Measurements from ENCODE around the gene CCDC169. TPM values are rescaled to one million over a fixed set of nuclear protein-coding genes. Genes with fewer than 3 reads are reported as not detected.
"Not testable (repeated sequence)": the region's sequence is repeated elsewhere in the genome, so short reads cannot be mapped to it uniquely, and the experiment has no call there.

Gene CCDC169
- total RNA-seq (ENCODE audit: insufficient read depth, low replicate concordance): 6.5 TPM

- DNase-seq (ENCODE audit: low spot score): peak; percentile 76
Measured at GRCh38 chr13:36297366-36298338, at the start of gene CCDC169. Gene CCDC169, minus strand, starts transcription at chr13:36297814. Its CDS starts 95 bp downstream, at chr13:36297719.

DNA sequence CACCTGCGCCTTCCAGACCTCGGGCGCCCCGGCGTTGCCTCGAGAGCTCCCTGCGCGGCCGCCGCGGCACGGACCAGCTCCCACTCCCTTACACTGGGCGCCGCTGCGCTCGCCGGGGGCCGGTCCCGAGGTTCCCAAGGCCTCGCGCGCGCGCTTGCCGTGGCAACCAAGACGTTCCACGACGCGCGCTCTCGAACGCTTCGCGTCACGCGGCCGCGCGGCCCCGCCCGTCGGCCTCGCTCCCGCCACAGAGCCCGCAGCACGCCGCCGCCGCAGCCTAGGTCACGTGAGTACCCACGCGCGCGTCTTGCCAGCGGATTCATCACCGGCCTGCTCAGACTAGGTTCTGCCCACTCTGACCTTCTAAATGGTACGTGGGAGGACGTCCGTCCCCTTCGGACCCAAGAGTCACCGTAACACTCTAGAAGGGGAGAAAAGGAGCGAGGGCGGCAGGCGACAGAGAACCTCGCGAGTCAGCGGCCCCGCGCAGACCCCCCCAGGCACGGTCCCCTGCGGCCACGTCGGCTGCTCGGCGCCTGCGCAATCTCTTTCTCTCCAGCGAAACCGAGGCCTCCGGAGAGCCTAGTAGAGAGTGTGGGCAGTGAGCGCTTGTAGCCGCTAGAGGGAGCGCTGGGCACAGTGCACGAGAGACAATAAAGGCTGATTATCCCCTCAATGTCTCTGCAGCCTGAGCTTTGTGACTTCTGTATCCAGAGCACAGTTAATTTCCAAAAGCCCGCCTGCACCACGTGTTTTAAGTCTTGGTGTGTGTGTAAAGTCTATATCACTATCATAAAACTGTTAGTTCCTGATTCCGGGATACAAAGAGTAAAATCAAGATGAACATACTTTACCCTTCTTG is 48.8 kb upstream of the CCDC169 start, which contains the start of gene SPART:
TSS of gene SPART (minus strand) at position 173 of the 862 bp plus-strand sequence. CDS start 10,564 bp downstream, outside the sequence.
- peak; percentile 96 for DNase-seq (ENCODE audit: low spot score)

- DNase-seq (ENCODE audit: low spot score): peak; percentile 86
Measured at GRCh38 chr13:36345438-36346221, 48.0 kb upstream of the CCDC169 start.

GRCh38 chr13:36344886-36345437 is 47.3 kb upstream of the CCDC169 start:
- no peak for DNase-seq (ENCODE audit: low spot score)

- DNase-seq (ENCODE audit: low spot score): no peak
Measured at GRCh38 chr13:36344173-36344572, 46.6 kb upstream of the CCDC169 start.

GRCh38 chr13:36343766-36344165 is 46.2 kb upstream of the CCDC169 start:
- no peak for DNase-seq (ENCODE audit: low spot score)

- no peak for DNase-seq (ENCODE audit: low spot score)
Measured at GRCh38 chr13:36342715-36343114, 45.1 kb upstream of the CCDC169 start.

GRCh38 chr13:36341718-36342117 is 44.1 kb upstream of the CCDC169 start:
- no peak for DNase-seq (ENCODE audit: low spot score)

- DNase-seq (ENCODE audit: low spot score): no peak
Measured at GRCh38 chr13:36339600-36340155, 42.1 kb upstream of the CCDC169 start.

DNA sequence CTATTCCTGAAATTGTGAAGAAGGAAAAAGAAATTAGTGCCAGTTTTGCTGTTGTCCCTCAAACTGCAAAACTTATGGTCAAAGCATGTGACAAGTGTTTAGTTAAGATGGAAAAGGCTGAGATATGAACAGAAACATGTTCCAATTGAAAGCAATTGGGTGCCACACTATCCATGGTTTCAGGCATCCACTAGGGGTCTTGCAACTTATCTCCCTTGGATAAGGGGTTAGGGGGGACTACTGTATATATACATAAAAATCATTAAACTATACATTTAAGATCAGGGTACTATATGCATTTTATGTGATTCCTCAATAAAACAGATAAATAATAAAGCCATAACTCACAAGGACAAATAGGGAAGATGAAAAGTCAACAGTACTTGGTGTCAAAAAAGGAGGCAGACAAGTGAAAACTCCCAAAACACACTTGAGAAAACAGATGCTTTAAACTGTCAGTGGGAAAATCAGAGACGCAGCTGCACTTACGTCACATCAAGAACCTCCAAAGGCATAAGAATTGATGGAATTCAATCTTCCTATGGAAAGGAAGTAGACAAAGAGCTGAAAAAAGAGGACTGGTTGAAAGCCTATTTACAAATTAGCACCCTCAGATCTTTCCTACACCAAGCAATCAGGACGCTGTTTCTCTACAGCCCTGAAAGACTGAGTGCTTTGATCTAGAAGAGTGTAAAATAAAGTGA is 40.5 kb upstream of the CCDC169 start:
- no peak for DNase-seq (ENCODE audit: low spot score)

- DNase-seq (ENCODE audit: low spot score): no peak
Measured at GRCh38 chr13:36332986-36333385, 35.4 kb upstream of the CCDC169 start.

GRCh38 chr13:36332255-36332654 is 34.6 kb upstream of the CCDC169 start:
- DNase-seq (ENCODE audit: low spot score): not testable (repeated sequence)

DNA sequence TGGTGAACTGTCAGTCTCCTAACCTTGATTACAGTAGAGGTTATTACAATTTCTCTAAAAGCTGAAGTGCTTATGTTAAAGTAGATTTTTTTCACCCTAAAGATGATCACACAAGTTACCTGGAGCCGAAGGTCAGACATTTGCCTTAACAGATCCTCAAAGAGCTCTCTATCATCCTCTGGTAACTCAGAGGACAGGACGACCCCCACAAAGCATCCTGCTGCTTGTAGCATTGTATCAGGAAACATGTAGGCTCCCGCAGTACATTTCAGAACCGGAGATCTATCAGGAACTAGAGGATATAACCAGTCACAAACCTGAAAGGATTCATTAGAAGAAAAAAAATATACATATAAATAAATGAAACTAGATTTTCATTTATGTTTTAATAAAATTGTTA is 33.7 kb upstream of the CCDC169 start:
- DNase-seq (ENCODE audit: low spot score): no peak

GRCh38 chr13:36329361-36329760 is 31.7 kb upstream of the CCDC169 start:
- DNase-seq (ENCODE audit: low spot score): no peak

DNA sequence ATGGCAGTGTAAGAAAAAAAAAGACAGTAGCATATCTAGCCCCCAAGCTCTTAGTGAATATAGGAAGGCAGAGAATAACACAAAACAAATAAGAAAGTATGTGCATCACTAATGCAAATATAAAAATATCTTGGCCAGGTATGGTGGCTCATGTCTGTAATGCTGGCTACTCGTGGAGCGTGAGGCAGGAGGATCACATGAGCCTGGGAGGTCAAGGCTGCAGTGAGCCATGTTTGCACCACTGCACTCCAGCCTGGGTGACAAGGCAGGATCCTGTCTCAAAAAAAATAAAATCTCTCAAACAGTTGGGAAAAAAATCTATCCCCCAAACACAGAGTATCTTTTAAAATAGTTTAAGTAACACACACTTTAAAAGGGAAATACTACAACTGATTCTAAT is 31.2 kb upstream of the CCDC169 start:
- no peak for DNase-seq (ENCODE audit: low spot score)

DNA sequence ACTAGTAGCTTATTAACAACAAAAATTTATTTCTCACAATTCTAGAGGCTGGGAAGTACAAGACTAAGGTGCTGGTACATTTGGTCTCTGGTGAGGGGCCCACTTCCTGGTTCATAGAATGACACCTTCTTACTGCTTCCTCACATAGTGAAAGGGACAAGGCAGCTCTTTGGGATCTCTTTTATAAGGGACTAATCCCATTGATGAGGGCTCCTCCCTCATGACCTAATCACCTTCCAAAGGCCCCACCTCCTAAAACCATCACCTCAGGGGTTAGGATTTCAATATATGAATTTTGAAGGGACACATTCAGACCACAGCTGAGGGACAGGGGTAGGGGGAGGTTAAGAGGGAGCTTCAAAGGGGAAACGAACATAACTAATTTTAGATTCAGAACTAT is 28.3 kb upstream of the CCDC169 start:
- no peak for DNase-seq (ENCODE audit: low spot score)

- DNase-seq (ENCODE audit: low spot score): not testable (repeated sequence)
Measured at GRCh38 chr13:36324881-36325280, 27.3 kb upstream of the CCDC169 start.

DNA sequence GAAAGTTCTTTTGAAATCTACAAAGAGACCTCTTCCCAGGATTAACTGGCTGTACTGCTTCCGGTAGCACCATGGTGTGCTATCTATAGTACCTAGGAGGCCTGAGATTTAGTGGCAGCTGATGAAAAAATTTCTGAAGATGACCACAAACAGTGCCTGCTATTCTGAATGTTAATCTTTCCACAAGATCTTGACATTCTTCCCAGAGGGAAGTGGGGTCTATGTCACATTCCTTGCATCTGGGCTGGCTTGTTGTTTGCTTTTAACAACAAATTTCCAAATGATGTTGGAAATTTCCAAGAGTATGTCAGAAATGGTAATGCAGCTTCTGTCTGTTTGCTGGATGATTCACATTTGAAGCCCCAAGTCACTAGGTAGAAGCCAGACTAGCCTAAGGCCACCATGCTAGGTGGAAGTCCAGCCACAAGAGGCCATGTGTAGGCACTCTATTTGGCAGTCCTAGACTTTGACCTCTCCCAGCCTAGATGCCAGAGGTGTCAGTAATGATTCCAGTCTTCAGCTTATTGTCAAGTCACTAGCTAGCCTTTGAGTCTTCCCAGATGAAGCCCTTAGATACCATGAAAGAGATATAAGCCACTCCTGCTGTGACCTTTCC is 26.4 kb upstream of the CCDC169 start:
- DNase-seq (ENCODE audit: low spot score): no peak

GRCh38 chr13:36323408-36323807 is 25.8 kb upstream of the CCDC169 start:
- no peak for DNase-seq (ENCODE audit: low spot score)

Data from umbilical cord (tissue), 2 donors.